ENCODE results near the gene ZNF525. TPM values are rescaled to one million over a fixed set of nuclear protein-coding genes. Genes with fewer than 3 reads are reported as not detected.

Gene ZNF525
- total RNA-seq, 2 experiments from 2014 or later = 13.5 to 16.3 TPM

GRCh38 chr19:53374743-53375142, 9.2 kb downstream of the ZNF525 start:
- intact Hi-C loops (cut with DNase I, micrococcal nuclease) = no loop called here
- no peaks in the 10 kb centered on the region for H3K4me1 ChIP-seq (ENCODE audit: insufficient read depth, low read length)
- peaks cover 37 to 52% of the 10 kb centered on the region in 2 experiments for H3K9me3 ChIP-seq (ENCODE audit: control insufficient read depth in 1 of 2, insufficient read depth in 1 of 2, low read length in 2 of 2)
- H3K27ac Mint-ChIP-seq = no peak overlapping the region
- no peak for DNase-seq
- H3K36me3 Mint-ChIP-seq (ENCODE audit: low read depth) = peaks cover 94% of the 10 kb centered on the region
- H3K4me1 Mint-ChIP-seq (ENCODE audit: low read depth) = no peaks in the 10 kb centered on the region
- no peak for TF ChIP-seq CTCF (IDR thresholded peaks at IDR 0.05)
- no peak overlapping the region for H3K4me3 Mint-ChIP-seq
- no peak overlapping the region for H3K27ac ChIP-seq (ENCODE audit: low read depth in 1 of 2, low read length in 2 of 2)
- no peaks in the 10 kb centered on the region for H3K27me3 ChIP-seq (ENCODE audit: control insufficient read depth in 1 of 2, insufficient read depth in 2 of 2, low read length in 2 of 2)
- no peak overlapping the region for H3K4me3 ChIP-seq (ENCODE audit: low read length)
- no peak for ATAC-seq (ENCODE audit: poor library complexity)
- ChIA-PET POLR2A (no interaction called here), CTCF (no interaction called here)
- H3K36me3 ChIP-seq (ENCODE audit: insufficient read depth, low read length) = peaks cover 55% of the 10 kb centered on the region
- peaks cover 3% of the 10 kb centered on the region for H3K9me3 Mint-ChIP-seq
- no peaks in the 10 kb centered on the region for H3K27me3 Mint-ChIP-seq

- Mint-ChIP-seq H3K27me3 (no peaks in the 10 kb centered on the region), H3K9me3 (peaks cover 31% of the 10 kb centered on the region), H3K4me1 (ENCODE audit: low read depth) (no peaks in the 10 kb centered on the region), H3K36me3 (ENCODE audit: low read depth) (peaks cover 98% of the 10 kb centered on the region), H3K27ac (no peak overlapping the region), H3K4me3 (no peak overlapping the region)
- ATAC-seq (ENCODE audit: poor library complexity) = no peak
- Histone ChIP-seq H3K9me3 (ENCODE audit: control insufficient read depth in 1 of 2, insufficient read depth in 1 of 2, low read length in 2 of 2) (peaks cover 35 to 95% of the 10 kb centered on the region in 2 experiments), H3K36me3 (ENCODE audit: insufficient read depth, low read length) (peaks cover 49% of the 10 kb centered on the region), H3K27ac (ENCODE audit: low read depth in 1 of 2, low read length in 2 of 2) (no peak overlapping the region), H3K4me3 (ENCODE audit: low read length) (no peak overlapping the region), H3K27me3 (ENCODE audit: control insufficient read depth in 1 of 2, insufficient read depth in 2 of 2, low read length in 2 of 2) (no peaks in the 10 kb centered on the region), H3K4me1 (ENCODE audit: insufficient read depth, low read length) (no peaks in the 10 kb centered on the region)
- ChIA-PET POLR2A (no interaction called here), CTCF (no interaction called here)
- intact Hi-C loops (cut with DNase I, micrococcal nuclease) = no loop called here
- DNase-seq = no peak
- TF ChIP-seq CTCF (IDR thresholded peaks at IDR 0.05) = no peak
These were observed 15.9 kb downstream of the ZNF525 start for GRCh38 chr19:53381376-53381775.

- Histone ChIP-seq H3K4me1 (ENCODE audit: insufficient read depth, low read length) (no peaks in the 10 kb centered on the region), H3K4me3 (ENCODE audit: low read length) (no peak overlapping the region), H3K36me3 (ENCODE audit: insufficient read depth, low read length) (no peaks in the 10 kb centered on the region), H3K9me3 (ENCODE audit: control insufficient read depth in 1 of 2, insufficient read depth in 1 of 2, low read length in 2 of 2) (peaks cover 53 to 74% of the 10 kb centered on the region in 2 experiments), H3K27ac (ENCODE audit: low read depth in 1 of 2, low read length in 2 of 2) (no peak overlapping the region), H3K27me3 (ENCODE audit: control insufficient read depth in 1 of 2, insufficient read depth in 2 of 2, low read length in 2 of 2) (no peaks in the 10 kb centered on the region)
- no peak overlapping the region for H3K27ac Mint-ChIP-seq
- ATAC-seq (ENCODE audit: poor library complexity) = no peak
- H3K4me1 Mint-ChIP-seq (ENCODE audit: low read depth) = no peaks in the 10 kb centered on the region
- no peak for DNase-seq
- no peaks in the 10 kb centered on the region for H3K27me3 Mint-ChIP-seq
- TF ChIP-seq CTCF (IDR thresholded peaks at IDR 0.05) = no peak
- peaks cover 21% of the 10 kb centered on the region for H3K9me3 Mint-ChIP-seq
- intact Hi-C loops (cut with DNase I, micrococcal nuclease) = no loop called here
- POLR2A ChIA-PET = no interaction called here
- no peak overlapping the region for H3K4me3 Mint-ChIP-seq
- peaks cover 66% of the 10 kb centered on the region for H3K36me3 Mint-ChIP-seq (ENCODE audit: low read depth)
- CTCF ChIA-PET = no interaction called here
These were observed 22.7 kb downstream of the ZNF525 start for GRCh38 chr19:53388168-53388567.

All from CD4-positive, alpha-beta T cell (primary cell).